Hepatocyte (in vitro differentiated cells): ENCODE results near the gene MLC1. TPM values are rescaled to one million over a fixed set of nuclear protein-coding genes. Genes with fewer than 3 reads are reported as not detected.

Experiments
- DNase-seq: peaks from one replicate; pipeline ENCODE4 v3.0.0-alpha.2; 2016; ENCODE audit warnings: low spot score
- H2AFZ ChIP-seq: fragments of 200-600 bp; sonication (generic); 2 replicates; pipeline ENCODE4 v1.6.0; 2016; ENCODE audit warnings: antibody characterized with exemption, mild to moderate bottlenecking
- H3K27ac ChIP-seq: fragments of 200-600 bp; sonication (generic); 2 replicates; pipeline ENCODE4 v1.5.1; 2016; ENCODE audit warnings: mild to moderate bottlenecking
- H3K27me3 ChIP-seq: fragments of 200-600 bp; sonication (generic); 2 replicates; pipeline ENCODE4 v1.6.1; 2016
- H3K36me3 ChIP-seq: fragments of 200-600 bp; sonication (generic); replicated peaks from 2 replicates; pipeline ENCODE4 v1.5.1; 2016; ENCODE audit warnings: low read depth; ENCODE audit not compliant: insufficient read depth
- H3K4me1 ChIP-seq: fragments of 200-600 bp; sonication (generic); 2 replicates; pipeline ENCODE4 v1.5.1; 2016; ENCODE audit warnings: mild to moderate bottlenecking, moderate library complexity; ENCODE audit not compliant: insufficient read depth
- H3K4me2 ChIP-seq: fragments of 200-600 bp; sonication (generic); 2 replicates; pipeline ENCODE4 v1.6.0; 2016
- H3K4me3 ChIP-seq: fragments of 200-600 bp; sonication (generic); 2 replicates; pipeline ENCODE4 v1.5.1; 2016; ENCODE audit warnings: mild to moderate bottlenecking
- H3K79me2 ChIP-seq: fragments of 200-600 bp; sonication (generic); 2 replicates; pipeline ENCODE4 v1.6.0; 2017; ENCODE audit warnings: mild to moderate bottlenecking
- H3K9me2 ChIP-seq: fragments of 200-600 bp; sonication (generic); replicated peaks from 2 replicates; pipeline ENCODE4 v1.6.0; 2017; ENCODE audit warnings: mild to moderate bottlenecking; ENCODE audit not compliant: insufficient read depth
- H3K9me3 ChIP-seq: fragments of 200-600 bp; sonication (generic); 2 replicates; pipeline ENCODE4 v1.5.1; 2016; ENCODE audit warnings: low read depth, mild to moderate bottlenecking
- H4K20me1 ChIP-seq: fragments of 200-600 bp; sonication (generic); 2 replicates; pipeline ENCODE4 v1.6.0; 2016; ENCODE audit warnings: mild to moderate bottlenecking; ENCODE audit not compliant: insufficient read depth, poor library complexity, severe bottlenecking
- CTCF ChIP-seq: fragments of 200-600 bp; sonication (generic); IDR thresholded peaks from 2 replicates; pipeline ENCODE4 v1.5.1; 2016; ENCODE audit warnings: antibody characterized with exemption, mild to moderate bottlenecking; ENCODE audit not compliant: poor library complexity
- EZH2 ChIP-seq: fragments of 200-600 bp; sonication (generic); IDR thresholded peaks from 2 replicates; pipeline ENCODE4 v1.6.1; 2016; ENCODE audit warnings: antibody characterized with exemption, mild to moderate bottlenecking, borderline replicate concordance
- EZH2phosphoT487 ChIP-seq: fragments of 200-600 bp; sonication (generic); IDR thresholded peaks from one replicate; pipeline ENCODE4 v1.6.1; 2018; ENCODE audit warnings: antibody characterized with exemption, mild to moderate bottlenecking, low read depth, moderate library complexity; ENCODE audit not compliant: unreplicated experiment, severe bottlenecking
- WGBS: methylation state at CpG from one replicate; pipeline ENCODE4 v1.1.6; 2016; ENCODE audit warnings: low lambda C conversion rate; ENCODE audit errors: missing lambda C conversion rate; 5-methylcytosine and 5-hydroxymethylcytosine counted together
- polyA plus RNA-seq: library from polyadenylated mRNA; unstranded; fragments of >200 nt; fragmentation: Nextera tagmentation; extraction: Ambion mirVana; gene quantifications from 2 replicates; pipeline ENCODE4 v1.2.1, GENCODE V29; 2016
- total RNA-seq: library from RNA; depleted of rRNA; stranded (reverse); fragments of >200 nt; gene quantifications from 2 replicates; pipeline ENCODE4 v1.2.3, GENCODE V29; 2014

The MLC1 gene
- total and polyA plus RNA-seq, 2 experiments from 2014 or later: 3.3 to 8.2 TPM

GRCh38 chr22:50017701-50018224 lies 67.5 kb downstream of the MLC1 start:
- H3K27ac ChIP-seq: no peak overlapping the region
- no peak overlapping the region for H3K4me2 ChIP-seq
- DNase-seq: no peak
- WGBS: 82% methylated on average over 6 of the region's 6 CpGs
- H3K79me2 ChIP-seq: no peaks in the 10 kb centered on the region
- H3K36me3 ChIP-seq: no peaks in the 10 kb centered on the region
- TF ChIP-seq EZH2phosphoT487: no peak
- no peak for TF ChIP-seq EZH2
- TF ChIP-seq CTCF: no peak
- no peaks in the 10 kb centered on the region for H3K4me1 ChIP-seq
- H3K4me3 ChIP-seq: no peak overlapping the region
- H3K27me3 ChIP-seq: peaks cover 20% of the 10 kb centered on the region
- H3K9me2 ChIP-seq: no peaks in the 10 kb centered on the region
- H3K9me3 ChIP-seq: no peaks in the 10 kb centered on the region
- no peak overlapping the region for H2AFZ ChIP-seq
- H4K20me1 ChIP-seq: no peaks in the 10 kb centered on the region

GRCh38 chr22:50016988-50017700 lies 68.1 kb downstream of the MLC1 start:
- no peak for TF ChIP-seq EZH2phosphoT487
- Histone ChIP-seq H3K9me3 (no peaks in the 10 kb centered on the region), H3K4me2 (no peak overlapping the region), H3K4me3 (no peak overlapping the region), H3K27me3 (peaks cover 25% of the 10 kb centered on the region), H3K4me1 (no peaks in the 10 kb centered on the region), H2AFZ (no peak overlapping the region), H3K27ac (no peak overlapping the region), H3K9me2 (no peaks in the 10 kb centered on the region), H4K20me1 (no peaks in the 10 kb centered on the region), H3K36me3 (no peaks in the 10 kb centered on the region), H3K79me2 (no peaks in the 10 kb centered on the region)
- 83% methylated on average over 19 of the region's 21 CpGs for WGBS
- DNase-seq: peak; percentile 5

GRCh38 chr22:50016308-50016987 lies 68.8 kb downstream of the MLC1 start:
- Histone ChIP-seq H3K27me3 (peaks cover 32% of the 10 kb centered on the region), H3K79me2 (no peaks in the 10 kb centered on the region), H3K4me1 (no peaks in the 10 kb centered on the region), H2AFZ (no peak overlapping the region), H3K9me3 (no peaks in the 10 kb centered on the region), H4K20me1 (no peaks in the 10 kb centered on the region), H3K4me2 (no peak overlapping the region), H3K9me2 (no peaks in the 10 kb centered on the region), H3K4me3 (no peak overlapping the region), H3K36me3 (no peaks in the 10 kb centered on the region), H3K27ac (no peak overlapping the region)
- DNase-seq: no peak
- WGBS: 95% methylated on average over 20 of the region's 20 CpGs
- TF ChIP-seq CTCF (no peak), EZH2phosphoT487 (no peak), EZH2 (no peak)
